Cerebellar cortex (tissue), 1 donor: Measurements from ENCODE around the gene TRMT2A.
A peak's percentile ranks its signal among the peaks of the same experiment; 100 is the strongest.

Experiments
- DNase-seq: peaks from one replicate; pipeline ENCODE4 v3.0.0-alpha.2; 2015; ENCODE audit warnings: low spot score

TRMT2A gene

GRCh38 chr22:20106205-20106848 is 10.7 kb downstream of the TRMT2A start:
- no peak for DNase-seq

- no peak for DNase-seq
Observed at GRCh38 chr22:20105456-20106204, 11.4 kb downstream of the TRMT2A start.

GRCh38 chr22:20102203-20102780 is 14.7 kb downstream of the TRMT2A start:
- no peak for DNase-seq

GRCh38 chr22:20101638-20102037 is 15.4 kb downstream of the TRMT2A start:
- no peak for DNase-seq

- no peak for DNase-seq
Observed at GRCh38 chr22:20099099-20099711, 17.8 kb downstream of the TRMT2A start.

GRCh38 chr22:20096574-20097420 is 20.2 kb downstream of the TRMT2A start:
- no peak for DNase-seq

GRCh38 chr22:20095521-20095920 is 21.5 kb downstream of the TRMT2A start:
- no peak for DNase-seq

- DNase-seq: no peak
Observed at GRCh38 chr22:20094197-20094807, 22.7 kb downstream of the TRMT2A start.

GRCh38 chr22:20093418-20094196 is 23.4 kb downstream of the TRMT2A start:
- DNase-seq: peak; percentile 96

GRCh38 chr22:20092477-20092854 is 24.6 kb downstream of the TRMT2A start:
- DNase-seq: no peak

- no peak for DNase-seq
Observed at GRCh38 chr22:20091690-20092476, 25.1 kb downstream of the TRMT2A start.

GRCh38 chr22:20090730-20091240 is 26.2 kb downstream of the TRMT2A start:
- no peak for DNase-seq

- no peak for DNase-seq
Observed at GRCh38 chr22:20089977-20090729, 26.9 kb downstream of the TRMT2A start.

- no peak for DNase-seq
Observed at GRCh38 chr22:20089226-20089976, 27.6 kb downstream of the TRMT2A start.

GRCh38 chr22:20088263-20088648 is 28.8 kb downstream of the TRMT2A start:
- no peak for DNase-seq

GRCh38 chr22:20087319-20088262 is 29.4 kb downstream of the TRMT2A start:
- DNase-seq: no peak

- DNase-seq: no peak
Observed at GRCh38 chr22:20086763-20087162, 30.3 kb downstream of the TRMT2A start.
